GM21717 (cell line): ENCODE data around the gene KLHL3.

Experiments used
- ATAC-seq: cut with Tn5 transposase; IDR thresholded peaks from one replicate; pipeline ENCODE4 v1.9.1; 2021; ENCODE audit warnings: mild to moderate bottlenecking, moderate library complexity; ENCODE audit not compliant: unreplicated experiment

KLHL3 gene

DNA sequence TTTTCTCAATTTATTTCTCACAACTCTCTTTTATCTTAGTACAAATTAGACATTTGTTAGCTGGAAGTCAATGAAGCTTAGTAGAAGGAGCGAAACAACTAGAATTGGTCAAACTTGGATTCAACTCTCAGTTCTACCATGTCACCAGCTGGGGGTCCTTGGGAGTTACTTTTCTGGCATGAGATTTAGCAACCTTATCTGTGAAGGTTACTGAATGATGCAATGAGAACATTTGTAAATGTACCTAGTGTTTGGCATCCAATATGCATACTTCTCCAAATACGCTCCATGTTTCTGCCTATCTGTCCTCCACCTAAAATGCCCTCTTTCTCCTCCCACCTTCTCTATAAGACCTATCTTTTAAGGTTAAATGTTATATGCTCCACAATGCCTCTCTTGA lies 12.0 kb upstream of the KLHL3 start:
- no peak for ATAC-seq

DNA sequence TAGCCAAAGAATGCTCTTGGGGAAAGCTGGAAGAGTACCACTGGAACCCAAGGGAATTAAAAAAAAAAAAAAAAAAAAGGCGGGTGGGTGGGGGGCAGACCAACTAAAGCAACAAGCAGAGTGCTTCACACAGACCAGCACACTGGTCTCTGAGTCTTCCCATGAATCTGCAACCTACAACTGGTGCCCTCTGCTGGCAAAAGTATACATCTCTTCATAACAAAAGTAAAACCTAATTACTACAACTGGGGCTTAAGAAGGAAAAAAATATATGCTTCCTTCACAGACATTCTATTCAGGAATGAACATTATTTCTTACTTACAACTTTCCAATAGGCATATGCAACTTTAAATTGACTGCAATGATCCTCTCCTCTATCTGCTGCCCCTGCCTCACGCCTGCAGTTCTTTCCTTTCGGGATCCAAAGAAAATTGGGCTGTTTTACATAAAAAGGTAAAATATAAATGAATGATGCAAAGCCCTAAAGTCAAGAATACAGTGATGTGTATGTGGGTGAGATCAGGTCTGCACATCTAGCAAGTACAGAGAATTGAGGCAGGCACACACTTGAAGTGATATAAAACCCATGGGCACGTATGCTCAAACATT lies 7.2 kb upstream of the KLHL3 start:
- peak; percentile 68 for ATAC-seq

DNA sequence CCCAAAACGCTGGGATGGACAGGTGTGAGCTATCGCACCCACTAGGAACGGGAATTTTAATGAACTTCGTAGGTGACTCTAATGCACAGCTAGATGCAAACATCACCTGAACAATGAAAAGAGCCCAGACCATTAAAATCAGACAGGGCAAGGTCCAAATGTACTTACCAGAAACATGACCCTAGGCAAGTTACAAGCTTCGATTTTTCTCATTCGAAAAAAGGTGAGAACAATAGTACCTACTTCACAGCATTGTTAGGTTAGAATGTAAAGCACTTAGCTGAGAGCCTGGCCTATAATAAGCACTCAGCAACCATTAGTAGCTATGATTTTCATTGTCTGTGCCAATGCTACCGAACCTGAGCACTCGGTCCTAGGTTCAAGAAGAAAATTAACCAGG lies 5.8 kb upstream of the KLHL3 start:
- no peak for ATAC-seq

DNA sequence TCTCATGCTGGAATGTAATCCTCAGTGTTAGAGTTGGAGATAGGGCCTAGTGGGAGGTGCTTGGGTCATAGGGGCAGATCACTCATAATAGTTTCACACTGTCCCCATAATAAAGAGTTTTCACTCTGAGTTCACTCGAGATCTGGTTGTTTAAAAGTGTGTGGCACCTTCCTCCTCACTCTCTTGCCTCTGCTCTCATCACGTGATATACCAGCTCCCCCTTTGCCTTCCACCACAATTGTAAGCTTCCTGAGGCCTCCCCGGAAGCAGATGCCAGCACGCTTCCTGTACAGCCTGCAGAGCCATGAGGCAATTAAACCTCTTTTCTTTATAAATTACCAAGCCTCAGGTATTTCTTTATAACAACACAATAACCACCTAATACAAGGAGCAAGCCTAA lies 3.8 kb upstream of the KLHL3 start:
- no peak for ATAC-seq

DNA sequence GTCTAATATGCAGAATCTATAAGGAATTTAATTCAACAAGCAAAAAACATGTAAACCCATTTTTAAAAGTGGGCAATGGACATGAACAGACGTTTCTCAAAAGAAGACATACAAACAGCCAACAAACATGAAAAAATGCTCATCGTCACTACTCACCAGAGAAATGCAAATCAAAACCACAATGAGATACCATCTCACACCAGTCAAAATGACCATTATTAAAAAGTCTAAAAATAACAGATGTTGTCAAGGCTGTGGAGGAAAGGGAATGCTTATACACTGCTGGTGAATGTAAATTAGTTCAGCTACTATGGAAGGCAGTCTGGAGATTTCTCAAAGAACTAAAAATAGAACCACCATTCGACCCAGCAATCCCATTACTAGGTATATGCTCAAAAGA lies 3.1 kb upstream of the KLHL3 start:
- ATAC-seq: no peak

- peak; percentile 35 for ATAC-seq
Observed at GRCh38 chr5:137737349-137738131, 1.7 kb upstream of the KLHL3 start.

DNA sequence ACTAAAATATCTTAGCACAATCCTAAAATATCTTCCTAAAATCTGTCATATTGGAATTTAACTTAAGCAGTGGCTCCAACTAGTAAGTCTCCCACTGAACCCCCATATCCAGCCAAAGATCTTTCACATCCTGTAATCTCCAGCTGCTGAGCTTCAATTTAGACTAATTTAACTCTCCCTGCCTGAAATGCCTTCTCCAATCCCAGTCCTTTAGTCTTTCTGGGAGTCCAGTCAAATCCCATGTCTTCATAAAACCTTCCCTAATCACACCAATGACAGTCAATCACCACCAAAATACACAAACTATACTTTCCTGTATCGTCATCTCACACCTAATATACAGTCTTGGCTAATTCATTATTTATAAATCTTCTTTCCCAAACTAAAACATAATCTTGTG lies 607 bp upstream of the KLHL3 start:
- no peak for ATAC-seq

- ATAC-seq: peak; percentile 28
Observed at GRCh38 chr5:137734962-137735554, 831 bp downstream of the KLHL3 start.

DNA sequence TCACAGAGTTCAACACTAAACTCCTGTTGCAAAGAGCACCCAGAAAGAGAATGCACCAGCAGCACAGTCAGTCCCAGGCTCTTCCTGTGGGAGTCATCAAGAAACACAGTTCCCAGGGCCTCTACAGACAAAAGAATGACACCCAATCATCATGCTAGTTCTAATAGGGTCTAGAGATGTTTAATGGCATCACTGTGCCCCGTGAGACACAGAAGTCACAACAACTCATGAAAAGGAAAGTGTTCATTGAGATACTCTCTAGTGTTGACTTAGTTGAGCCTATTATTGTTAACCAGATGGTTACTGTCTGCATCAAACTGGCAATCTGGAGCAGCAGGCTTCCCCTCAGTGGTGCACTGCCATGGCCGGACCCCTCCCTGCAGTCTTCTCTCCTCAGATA lies 1.6 kb downstream of the KLHL3 start:
- ATAC-seq: no peak

- ATAC-seq: no peak
Observed at GRCh38 chr5:137733922-137734321, 2.0 kb downstream of the KLHL3 start.

- ATAC-seq: no peak
Observed at GRCh38 chr5:137733006-137733405, 2.9 kb downstream of the KLHL3 start.

DNA sequence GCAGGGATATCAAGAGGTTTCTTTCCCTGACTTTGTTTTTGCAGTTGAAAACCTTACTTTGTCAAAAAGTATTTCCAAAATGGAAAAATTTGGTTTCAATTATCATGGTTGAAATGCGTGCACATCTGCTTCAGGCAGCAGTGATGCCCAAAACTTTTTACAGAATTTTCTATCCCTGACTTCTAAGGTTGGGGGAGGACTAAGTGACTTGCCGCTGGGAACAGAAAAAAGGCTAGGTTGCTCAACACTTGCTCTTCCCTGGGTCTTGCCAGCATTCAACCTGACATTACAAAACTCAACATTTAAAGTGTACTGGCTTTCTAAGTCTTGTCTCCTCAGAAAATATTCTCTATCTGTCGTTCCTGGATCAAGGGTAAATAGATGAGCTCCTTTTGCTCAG lies 4.7 kb downstream of the KLHL3 start:
- ATAC-seq: no peak

- ATAC-seq: no peak
Observed at GRCh38 chr5:137730336-137730735, 5.6 kb downstream of the KLHL3 start.

- no peak for ATAC-seq
Observed at GRCh38 chr5:137728048-137728447, 7.8 kb downstream of the KLHL3 start.

DNA sequence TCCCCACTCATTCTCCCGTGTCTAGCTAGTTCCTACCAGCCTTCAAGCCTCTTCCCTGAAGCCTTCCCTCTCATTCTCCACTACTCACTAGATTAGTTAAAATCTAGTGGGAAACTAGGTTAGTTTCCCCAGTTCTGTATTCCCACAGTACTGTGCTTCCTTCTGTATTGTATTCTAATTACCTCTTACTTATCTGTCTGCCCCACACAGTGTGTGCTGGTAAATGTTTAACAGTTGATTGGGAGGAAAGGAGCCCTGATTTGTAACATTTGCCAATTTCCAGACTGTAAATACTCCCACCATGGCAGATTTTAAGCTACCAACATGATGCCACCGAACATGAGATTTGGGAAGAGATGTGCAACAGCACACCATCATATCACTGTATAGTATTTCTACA lies 8.3 kb downstream of the KLHL3 start:
- ATAC-seq: no peak

- no peak for ATAC-seq
Observed at GRCh38 chr5:137724251-137724650, 11.6 kb downstream of the KLHL3 start.

- no peak for ATAC-seq
Observed at GRCh38 chr5:137718611-137719010, 17.3 kb downstream of the KLHL3 start.

GRCh38 chr5:137716337-137716736 lies 19.6 kb downstream of the KLHL3 start:
- no peak for ATAC-seq

DNA sequence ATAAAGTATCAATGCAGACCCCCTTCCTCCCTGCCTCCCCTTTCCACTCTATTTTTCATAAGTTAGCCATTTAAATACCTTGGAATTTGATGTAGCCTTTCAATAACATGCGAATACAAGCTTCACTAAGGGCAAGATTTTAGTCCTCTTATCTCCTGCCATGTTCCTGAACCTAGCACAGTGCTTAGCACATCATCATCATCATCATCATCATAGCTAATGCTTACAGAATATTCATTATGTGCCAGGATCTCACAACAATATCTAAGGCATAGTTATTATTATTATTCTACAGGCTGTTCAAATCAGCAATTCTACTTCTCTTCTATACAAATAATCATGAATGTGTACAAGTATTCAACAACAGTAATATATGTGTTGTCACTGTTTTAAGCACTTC lies 20.4 kb downstream of the KLHL3 start:
- ATAC-seq: no peak

DNA sequence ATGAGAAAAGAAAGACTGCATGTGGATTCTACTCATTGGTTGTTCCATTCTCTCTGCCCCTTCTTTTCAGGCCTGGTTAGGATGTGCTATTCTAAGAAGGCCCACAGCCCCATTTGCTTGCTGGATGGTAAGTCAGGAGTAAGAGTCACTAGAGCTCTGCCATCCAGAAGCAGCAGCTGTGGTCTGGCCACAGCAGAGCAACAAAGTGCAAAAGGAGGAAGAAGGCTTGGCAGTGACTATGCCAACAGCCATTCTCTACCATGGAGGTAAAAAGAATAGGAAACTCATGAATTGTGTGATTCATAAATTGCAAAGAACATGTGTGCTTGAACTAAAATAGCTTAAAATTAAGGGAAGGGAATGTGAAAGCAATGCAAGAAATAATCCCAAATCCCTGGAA lies 20.9 kb downstream of the KLHL3 start:
- ATAC-seq: no peak

DNA sequence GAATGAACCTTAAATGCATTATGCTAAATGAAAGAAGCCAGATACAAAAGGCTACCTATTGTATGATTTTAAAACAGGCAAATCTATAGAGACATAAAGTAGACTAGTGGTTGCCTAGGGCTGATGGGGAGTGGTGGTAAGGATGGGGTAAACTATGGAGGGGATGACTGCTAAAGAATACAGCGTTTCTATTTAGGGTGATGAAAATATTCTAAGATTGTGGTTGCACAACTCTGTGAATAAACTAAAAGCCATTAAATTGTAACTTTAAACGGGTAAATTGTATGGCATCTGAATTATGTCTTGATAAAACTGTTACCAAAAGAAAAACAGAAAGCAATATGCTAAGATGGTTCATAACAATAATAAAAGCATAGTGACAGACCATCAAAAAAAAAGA lies 21.4 kb downstream of the KLHL3 start:
- no peak for ATAC-seq

GRCh38 chr5:137712139-137712667 lies 23.7 kb downstream of the KLHL3 start:
- ATAC-seq: no peak
